SK-N-SH treated with all-trans-retinoic acid at 6 μM for 48 hours (cell line): ENCODE measurements around the gene CACNA1B.

Source experiments
- ARNTL ChIP-seq: fragments of 450-650 bp; formaldehyde crosslinking; IDR thresholded peaks from 2 replicates; pipeline ENCODE4 v1.5.0; 2020; ENCODE audit warnings: low read depth, mild to moderate bottlenecking, moderate library complexity, borderline replicate concordance
- PPARA ChIP-seq: fragments of 250-450 bp; sonication (Bioruptor Pico); IDR thresholded peaks from 2 replicates; pipeline ENCODE4 v1.5.0; 2020; ENCODE audit warnings: mild to moderate bottlenecking, borderline replicate concordance
- TOX ChIP-seq: fragments of 250-450 bp; sonication (Bioruptor Pico); IDR thresholded peaks from 2 replicates; pipeline ENCODE4 v1.8.0; 2021; ENCODE audit warnings: mild to moderate bottlenecking, moderate library complexity, borderline replicate concordance
- ZFP3 ChIP-seq: fragments of 250-450 bp; sonication (Bioruptor Pico); IDR thresholded peaks from 2 replicates; pipeline ENCODE4 v1.5.0; 2020; ENCODE audit warnings: mild to moderate bottlenecking, moderate library complexity
- ZNF565 ChIP-seq: fragments of 450-650 bp; formaldehyde crosslinking; conservative IDR thresholded peaks from 2 replicates; pipeline ENCODE4 v1.5.0; 2020; ENCODE audit warnings: low read depth, mild to moderate bottlenecking, moderate library complexity

DNA sequence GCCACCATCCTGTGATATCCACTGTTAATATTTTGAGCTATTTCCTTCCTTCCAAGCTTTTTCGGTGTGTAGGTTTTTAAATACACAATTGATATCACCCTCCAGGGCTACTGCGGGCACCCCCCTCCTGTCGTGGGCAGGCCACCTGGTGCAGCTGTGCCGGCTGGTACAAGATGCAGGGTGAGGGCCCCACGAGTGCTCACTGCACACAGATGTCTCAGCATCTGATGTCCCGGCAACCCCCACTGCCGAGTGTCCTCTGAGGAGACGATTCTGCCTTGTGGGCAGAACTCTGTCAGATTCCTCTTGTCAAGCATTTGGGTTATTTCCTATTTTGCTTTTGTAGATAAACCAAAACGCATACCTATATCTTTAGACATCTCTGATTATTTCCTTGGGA lies 25.1 kb downstream of the CACNA1B start:
- TF ChIP-seq PPARA (no peak), ZNF565 (CRISPR knock-in tag) (no peak), TOX (CRISPR knock-in tag) (no peak), ZFP3 (CRISPR knock-in tag) (no peak), ARNTL (CRISPR knock-in tag) (no peak)
